Right lobe of liver (tissue), 4 donors: ENCODE results near the gene SCNN1G.

Experiments
- POLR2A ChIP-seq: fragments of 450-650 bp; IDR thresholded peaks from one replicate; pipeline ENCODE4 v1.6.1; 2017; ENCODE audit warnings: antibody characterized with exemption, mild to moderate bottlenecking
- TF ChIP-seq, protein P1 (sequence below), 4 donors: fragments of 200-600 bp in 3 of 4; fragments of 450-650 bp in 1 of 4; IDR thresholded peaks; one replicate each; pipeline versions ENCODE4 v1.5.1 to v1.8.0; 2016 to 2022; ENCODE audit warnings: antibody characterized with exemption in 4 of 4, mild to moderate bottlenecking in 2 of 4
- donor health status: DM: no; HTN: no; CAD: no.
- donor health status: DM: no; HTN: no; CAD: no.
- donor health status: DM: no; HTN: yes; CAD: no.

DNA sequence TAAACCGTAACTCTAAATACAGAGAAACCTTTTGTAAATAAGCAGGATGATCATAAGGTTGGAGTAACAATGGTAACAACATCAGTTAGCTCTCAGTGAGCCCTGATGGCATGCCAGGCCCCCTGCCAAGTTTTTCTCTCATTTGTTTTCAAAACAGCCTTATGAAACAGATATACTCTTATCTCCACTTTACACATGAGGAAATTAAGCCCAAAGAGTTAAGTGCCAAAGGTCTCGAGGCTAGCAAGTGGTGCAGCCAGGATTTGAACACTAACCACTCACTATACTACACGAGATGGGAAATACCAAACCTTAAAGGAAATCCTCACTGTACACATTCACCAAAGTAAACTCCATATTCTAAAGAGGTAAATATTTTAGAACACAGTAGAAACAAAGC, 48.3 kb upstream of the SCNN1G start:
- TF ChIP-seq, protein P1, sequence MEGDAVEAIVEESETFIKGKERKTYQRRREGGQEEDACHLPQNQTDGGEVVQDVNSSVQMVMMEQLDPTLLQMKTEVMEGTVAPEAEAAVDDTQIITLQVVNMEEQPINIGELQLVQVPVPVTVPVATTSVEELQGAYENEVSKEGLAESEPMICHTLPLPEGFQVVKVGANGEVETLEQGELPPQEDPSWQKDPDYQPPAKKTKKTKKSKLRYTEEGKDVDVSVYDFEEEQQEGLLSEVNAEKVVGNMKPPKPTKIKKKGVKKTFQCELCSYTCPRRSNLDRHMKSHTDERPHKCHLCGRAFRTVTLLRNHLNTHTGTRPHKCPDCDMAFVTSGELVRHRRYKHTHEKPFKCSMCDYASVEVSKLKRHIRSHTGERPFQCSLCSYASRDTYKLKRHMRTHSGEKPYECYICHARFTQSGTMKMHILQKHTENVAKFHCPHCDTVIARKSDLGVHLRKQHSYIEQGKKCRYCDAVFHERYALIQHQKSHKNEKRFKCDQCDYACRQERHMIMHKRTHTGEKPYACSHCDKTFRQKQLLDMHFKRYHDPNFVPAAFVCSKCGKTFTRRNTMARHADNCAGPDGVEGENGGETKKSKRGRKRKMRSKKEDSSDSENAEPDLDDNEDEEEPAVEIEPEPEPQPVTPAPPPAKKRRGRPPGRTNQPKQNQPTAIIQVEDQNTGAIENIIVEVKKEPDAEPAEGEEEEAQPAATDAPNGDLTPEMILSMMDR (IDR thresholded peaks at IDR 0.05) = no peak
- TF ChIP-seq POLR2A = no peak
